Breast epithelium (tissue), 3 donors: ENCODE measurements around the gene ACO2.

Experiments used
- POLR2A ChIP-seq: fragments of 450-650 bp; IDR thresholded peaks from one replicate; pipeline ENCODE4 v1.6.1; 2016; ENCODE audit warnings: antibody characterized with exemption, mild to moderate bottlenecking, moderate library complexity
- POLR2AphosphoS5 ChIP-seq, 3 donors: sonication (generic); formaldehyde crosslinking; IDR thresholded peaks; one replicate each; pipeline ENCODE4 v1.6.1; 2017; ENCODE audit warnings: antibody characterized with exemption in 3 of 3
- TF ChIP-seq, protein P1 (sequence below), 3 donors: fragments of 450-650 bp; IDR thresholded peaks; one replicate each; pipeline ENCODE4 v1.5.1; 2016 to 2017; ENCODE audit warnings: antibody characterized with exemption in 3 of 3, mild to moderate bottlenecking in 3 of 3, moderate library complexity in 3 of 3

DNA sequence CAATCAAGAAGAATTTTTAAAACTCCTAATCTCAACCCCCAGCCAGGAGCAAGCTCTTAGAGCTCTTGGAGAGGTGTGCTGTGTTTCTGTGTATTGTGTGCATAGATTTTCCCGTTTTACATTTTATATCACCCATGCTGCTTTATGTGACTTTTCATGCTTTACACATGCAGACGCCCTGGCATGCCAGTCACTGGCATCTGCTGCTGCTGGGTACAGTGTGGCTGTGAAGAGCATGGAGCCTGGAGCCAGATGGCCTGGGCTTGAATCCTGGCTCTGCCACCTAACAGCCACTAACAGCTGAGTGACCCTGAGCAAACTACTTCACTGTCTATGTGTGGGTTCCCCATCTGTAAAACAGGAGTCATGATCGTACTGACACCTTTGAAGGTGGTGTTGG is 52.2 kb downstream of the ACO2 start:
- TF ChIP-seq, protein P1, sequence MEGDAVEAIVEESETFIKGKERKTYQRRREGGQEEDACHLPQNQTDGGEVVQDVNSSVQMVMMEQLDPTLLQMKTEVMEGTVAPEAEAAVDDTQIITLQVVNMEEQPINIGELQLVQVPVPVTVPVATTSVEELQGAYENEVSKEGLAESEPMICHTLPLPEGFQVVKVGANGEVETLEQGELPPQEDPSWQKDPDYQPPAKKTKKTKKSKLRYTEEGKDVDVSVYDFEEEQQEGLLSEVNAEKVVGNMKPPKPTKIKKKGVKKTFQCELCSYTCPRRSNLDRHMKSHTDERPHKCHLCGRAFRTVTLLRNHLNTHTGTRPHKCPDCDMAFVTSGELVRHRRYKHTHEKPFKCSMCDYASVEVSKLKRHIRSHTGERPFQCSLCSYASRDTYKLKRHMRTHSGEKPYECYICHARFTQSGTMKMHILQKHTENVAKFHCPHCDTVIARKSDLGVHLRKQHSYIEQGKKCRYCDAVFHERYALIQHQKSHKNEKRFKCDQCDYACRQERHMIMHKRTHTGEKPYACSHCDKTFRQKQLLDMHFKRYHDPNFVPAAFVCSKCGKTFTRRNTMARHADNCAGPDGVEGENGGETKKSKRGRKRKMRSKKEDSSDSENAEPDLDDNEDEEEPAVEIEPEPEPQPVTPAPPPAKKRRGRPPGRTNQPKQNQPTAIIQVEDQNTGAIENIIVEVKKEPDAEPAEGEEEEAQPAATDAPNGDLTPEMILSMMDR (IDR thresholded peaks at IDR 0.05), result no peak
- TF ChIP-seq POLR2A (no peak), POLR2AphosphoS5 (IDR thresholded peaks at IDR 0.05) (no peak)
